ENCODE data around the gene C10orf105.
A peak's percentile ranks its signal among the peaks of the same experiment; 100 is the strongest.

Gene C10orf105

GRCh38 chr10:71715860-71716259 is 3.7 kb downstream of the C10orf105 start:
- DNase-seq (ENCODE audit: low read depth), result no peak

- no peak for DNase-seq (ENCODE audit: low read depth)
These were observed 4.6 kb downstream of the C10orf105 start for GRCh38 chr10:71715026-71715425.

- DNase-seq (ENCODE audit: low read depth), result no peak
These were observed 5.0 kb downstream of the C10orf105 start for GRCh38 chr10:71714592-71714991.

GRCh38 chr10:71714031-71714410 is 5.6 kb downstream of the C10orf105 start:
- DNase-seq (ENCODE audit: low read depth), result no peak

- DNase-seq (ENCODE audit: low read depth), result peak; percentile 93
These were observed 6.2 kb downstream of the C10orf105 start for GRCh38 chr10:71713135-71714030.

GRCh38 chr10:71712572-71713134 is 6.9 kb downstream of the C10orf105 start:
- no peak for DNase-seq (ENCODE audit: low read depth)

GRCh38 chr10:71712170-71712569 is 7.4 kb downstream of the C10orf105 start:
- no peak for DNase-seq (ENCODE audit: low read depth)

GRCh38 chr10:71711052-71711623 is 8.4 kb downstream of the C10orf105 start:
- no peak for DNase-seq (ENCODE audit: low read depth)

- DNase-seq (ENCODE audit: low read depth), result no peak
These were observed 9.1 kb downstream of the C10orf105 start for GRCh38 chr10:71710519-71710918.

GRCh38 chr10:71708897-71709882 is 10.4 kb downstream of the C10orf105 start:
- no peak for DNase-seq (ENCODE audit: low read depth)

- no peak for DNase-seq (ENCODE audit: low read depth)
These were observed 11.3 kb downstream of the C10orf105 start for GRCh38 chr10:71708301-71708703.

GRCh38 chr10:71707240-71707789 is 12.3 kb downstream of the C10orf105 start:
- DNase-seq (ENCODE audit: low read depth), result no peak

GRCh38 chr10:71706216-71707121 is 13.1 kb downstream of the C10orf105 start:
- DNase-seq (ENCODE audit: low read depth), result no peak

- DNase-seq (ENCODE audit: low read depth), result no peak
These were observed 14.0 kb downstream of the C10orf105 start for GRCh38 chr10:71705582-71705981.

- no peak for DNase-seq (ENCODE audit: low read depth)
These were observed 14.8 kb downstream of the C10orf105 start for GRCh38 chr10:71704816-71705215.

- DNase-seq (ENCODE audit: low read depth), result no peak
These were observed 16.0 kb downstream of the C10orf105 start for GRCh38 chr10:71703577-71703976.

GRCh38 chr10:71701496-71702132 is 18.0 kb downstream of the C10orf105 start:
- DNase-seq (ENCODE audit: low read depth), result no peak

GRCh38 chr10:71700731-71701368 is 18.7 kb downstream of the C10orf105 start:
- DNase-seq (ENCODE audit: low read depth), result no peak

GRCh38 chr10:71698737-71699136 is 20.8 kb downstream of the C10orf105 start:
- DNase-seq (ENCODE audit: low read depth), result no peak

Measured in stromal cell of bone marrow (primary cell).